Transverse colon (tissue), 4 donors: ENCODE data around the gene MGLL.

Experiments used
- CTCF ChIP-seq, 5 experiments: fragments of 200-600 bp in 3 of 5; fragments of 450-650 bp in 2 of 5; sonication (generic) in 3 of 5; IDR thresholded peaks; 1 replicate in 2 of 5; 2 replicates in 3 of 5; pipeline ENCODE4 v1.5.1; 2016 to 2017; ENCODE audit warnings: antibody characterized with exemption in 5 of 5, inconsistent platforms in 3 of 5, mild to moderate bottlenecking in 2 of 5, moderate library complexity in 1 of 5
- POLR2A ChIP-seq: fragments of 450-650 bp; IDR thresholded peaks from one replicate; pipeline ENCODE4 v1.6.1; 2016; ENCODE audit warnings: antibody characterized with exemption, mild to moderate bottlenecking, moderate library complexity
- POLR2AphosphoS5 ChIP-seq, 3 donors: sonication (generic); formaldehyde crosslinking; IDR thresholded peaks; one replicate each; pipeline ENCODE4 v1.6.1; 2016; ENCODE audit warnings: antibody characterized with exemption in 3 of 3

DNA sequence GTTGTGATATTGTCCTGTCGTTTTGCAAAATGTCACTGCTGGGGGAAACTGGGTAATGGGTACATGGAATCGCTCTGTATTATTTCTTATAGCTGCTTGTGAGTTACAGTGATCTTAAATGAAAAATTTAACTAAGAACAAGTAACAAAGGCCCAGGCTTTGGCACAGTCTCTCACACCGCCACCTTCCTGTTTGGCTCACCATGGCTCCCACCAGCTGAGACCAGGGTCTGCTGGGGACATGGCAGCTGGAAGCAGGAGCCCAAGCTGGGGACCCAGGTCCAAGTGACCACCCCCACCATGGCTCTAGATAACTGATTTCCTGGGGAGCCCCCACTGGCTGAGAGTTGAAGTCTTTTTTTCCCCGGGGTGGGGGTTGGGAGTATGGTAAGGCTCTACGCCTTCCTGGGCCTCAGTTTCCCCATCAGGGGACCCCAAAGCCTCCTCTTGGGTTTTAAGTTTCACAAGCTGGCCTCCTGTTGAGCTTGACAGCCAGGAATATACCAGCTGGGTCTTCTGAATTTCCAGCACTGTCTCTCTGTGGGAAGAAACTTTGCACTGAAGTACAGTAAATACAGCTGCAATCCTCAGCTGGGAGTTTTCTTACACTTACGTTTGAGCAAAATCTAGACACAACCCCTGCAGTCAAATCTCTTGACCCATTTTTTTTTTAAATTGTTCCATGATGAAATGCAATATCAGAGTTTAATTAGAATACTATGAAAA, 123.5 kb downstream of the MGLL start:
- TF ChIP-seq CTCF (IDR thresholded peaks at IDR 0.05) (no peak), POLR2A (no peak), POLR2AphosphoS5 (IDR thresholded peaks at IDR 0.05) (no peak)
